ENCODE results near the gene ITPRIPL2. TPM values are rescaled to one million over a fixed set of nuclear protein-coding genes. Genes with fewer than 3 reads are reported as not detected.

Gene ITPRIPL2
- total RNA-seq, 2 donors from 2014 or later = 17.5 to 40.2 TPM

DNA sequence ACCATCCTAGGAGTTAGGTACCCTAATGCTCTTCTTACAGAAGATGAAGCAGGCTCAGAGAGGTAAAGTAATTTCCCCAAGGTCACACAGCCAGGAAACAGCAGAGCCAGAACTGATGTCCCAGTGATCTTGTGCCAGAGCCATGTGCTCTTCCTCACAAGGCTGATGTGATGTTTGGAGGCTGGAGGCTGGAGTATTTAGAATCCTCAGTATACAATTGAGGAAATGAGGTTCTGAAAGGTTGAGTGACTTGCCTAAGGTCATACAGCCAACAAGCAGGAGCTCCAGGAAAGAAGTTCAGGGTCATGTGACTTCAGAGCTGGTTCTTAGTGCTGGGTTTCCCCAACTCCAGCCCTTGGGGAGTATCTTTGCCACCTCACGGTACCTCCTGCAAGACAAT lies 18.5 kb downstream of the ITPRIPL2 start:
- H3K27ac ChIP-seq = peak overlapping the region; percentile 81 to 86
- TF ChIP-seq, protein P1, sequence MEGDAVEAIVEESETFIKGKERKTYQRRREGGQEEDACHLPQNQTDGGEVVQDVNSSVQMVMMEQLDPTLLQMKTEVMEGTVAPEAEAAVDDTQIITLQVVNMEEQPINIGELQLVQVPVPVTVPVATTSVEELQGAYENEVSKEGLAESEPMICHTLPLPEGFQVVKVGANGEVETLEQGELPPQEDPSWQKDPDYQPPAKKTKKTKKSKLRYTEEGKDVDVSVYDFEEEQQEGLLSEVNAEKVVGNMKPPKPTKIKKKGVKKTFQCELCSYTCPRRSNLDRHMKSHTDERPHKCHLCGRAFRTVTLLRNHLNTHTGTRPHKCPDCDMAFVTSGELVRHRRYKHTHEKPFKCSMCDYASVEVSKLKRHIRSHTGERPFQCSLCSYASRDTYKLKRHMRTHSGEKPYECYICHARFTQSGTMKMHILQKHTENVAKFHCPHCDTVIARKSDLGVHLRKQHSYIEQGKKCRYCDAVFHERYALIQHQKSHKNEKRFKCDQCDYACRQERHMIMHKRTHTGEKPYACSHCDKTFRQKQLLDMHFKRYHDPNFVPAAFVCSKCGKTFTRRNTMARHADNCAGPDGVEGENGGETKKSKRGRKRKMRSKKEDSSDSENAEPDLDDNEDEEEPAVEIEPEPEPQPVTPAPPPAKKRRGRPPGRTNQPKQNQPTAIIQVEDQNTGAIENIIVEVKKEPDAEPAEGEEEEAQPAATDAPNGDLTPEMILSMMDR (IDR thresholded peaks at IDR 0.05) = no peak
- no peaks in the 10 kb centered on the region for H3K9me3 ChIP-seq
- no peaks in the 10 kb centered on the region for H3K27me3 ChIP-seq
- H3K36me3 ChIP-seq = no peaks in the 10 kb centered on the region
- DNase-seq (ENCODE audit: low spot score) = no peak
- H3K4me1 ChIP-seq = peaks cover 0 to 52% of the 10 kb centered on the region in 2 donors
- no peak overlapping the region for H3K4me3 ChIP-seq

DNA sequence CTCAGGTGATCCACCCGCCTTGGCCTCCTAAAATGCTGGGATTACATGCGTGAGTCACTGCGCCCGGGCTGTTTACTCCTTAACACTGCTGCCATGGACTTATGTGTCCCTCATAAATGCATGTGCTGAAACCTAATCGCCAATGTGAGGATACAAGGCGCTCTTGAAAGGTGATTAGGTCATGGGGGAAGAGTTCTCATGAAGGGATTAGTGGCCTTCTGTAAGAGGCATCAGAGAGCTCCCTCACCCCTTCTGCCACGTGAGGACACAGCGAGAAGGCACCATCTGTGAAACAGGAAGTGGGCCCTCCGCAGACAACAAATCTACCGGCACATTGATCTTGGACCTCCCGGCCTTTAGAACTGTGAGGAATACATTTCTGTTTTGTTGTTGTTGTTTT lies 19.1 kb downstream of the ITPRIPL2 start:
- no peak for DNase-seq (ENCODE audit: low spot score)
- Histone ChIP-seq H3K4me1 (peaks cover 0 to 54% of the 10 kb centered on the region in 2 donors), H3K9me3 (no peaks in the 10 kb centered on the region), H3K27me3 (no peaks in the 10 kb centered on the region), H3K4me3 (no peak overlapping the region), H3K27ac (peak overlapping the region; percentile 81 to 86), H3K36me3 (no peaks in the 10 kb centered on the region)
- TF ChIP-seq, protein P1 (IDR thresholded peaks at IDR 0.05) = no peak

DNA sequence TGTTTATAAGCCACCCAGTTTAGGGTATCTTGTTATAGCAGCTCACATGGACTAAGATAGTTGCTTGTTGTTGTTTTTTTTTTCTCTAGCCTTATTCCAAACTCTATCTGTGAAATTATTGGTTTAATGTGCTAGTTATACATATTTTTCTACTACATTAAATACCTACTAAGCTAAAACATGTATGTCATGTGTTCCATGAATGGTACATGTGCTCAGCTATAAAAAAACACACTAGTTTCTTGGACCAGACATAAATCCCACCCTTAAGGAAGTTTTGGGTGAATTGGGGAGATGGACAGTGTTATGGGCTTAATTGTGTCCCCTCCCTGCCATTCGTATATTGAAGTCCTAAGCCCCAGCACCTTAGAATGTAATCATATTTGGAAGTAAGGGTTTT lies 19.8 kb downstream of the ITPRIPL2 start:
- DNase-seq (ENCODE audit: low spot score) = no peak
- Histone ChIP-seq H3K9me3 (no peaks in the 10 kb centered on the region), H3K27ac (no peak overlapping the region), H3K27me3 (no peaks in the 10 kb centered on the region), H3K4me3 (no peak overlapping the region), H3K4me1 (peaks cover 0 to 60% of the 10 kb centered on the region in 2 donors), H3K36me3 (no peaks in the 10 kb centered on the region)
- TF ChIP-seq, protein P1 (IDR thresholded peaks at IDR 0.05) = no peak

DNA sequence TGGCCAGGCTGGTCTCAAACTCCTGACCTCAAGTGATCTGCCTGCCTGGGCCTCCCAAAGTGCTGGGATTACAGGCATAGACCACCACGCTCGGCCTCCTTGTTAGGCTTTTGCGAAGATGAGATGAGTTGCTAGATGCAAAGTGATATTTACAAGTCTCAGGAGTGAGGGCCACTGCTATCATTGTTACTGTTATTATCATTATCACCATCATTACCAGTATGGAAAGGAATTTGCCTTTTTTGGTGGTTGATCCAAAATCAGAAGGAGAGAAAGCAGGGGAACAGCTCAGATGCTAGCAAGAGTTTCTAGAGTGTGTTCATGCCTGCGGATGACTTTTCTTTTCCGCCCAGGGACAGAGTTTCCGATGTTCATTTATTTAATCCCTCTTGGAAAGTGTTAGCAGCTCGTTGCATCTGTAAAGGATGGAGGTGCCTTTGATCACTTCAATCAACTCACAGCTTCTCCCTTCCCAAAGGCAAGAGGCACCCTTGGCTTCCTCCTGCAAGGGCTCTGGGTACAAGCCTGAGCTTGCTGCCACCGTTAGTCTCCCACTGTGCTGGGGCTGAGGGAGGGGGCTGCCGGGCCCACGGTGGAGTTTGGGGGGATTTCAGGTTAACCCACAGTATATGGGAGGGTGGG lies 21.6 kb downstream of the ITPRIPL2 start:
- H3K9me3 ChIP-seq = no peaks in the 10 kb centered on the region
- TF ChIP-seq, protein P1 (IDR thresholded peaks at IDR 0.05) = no peak
- peaks cover 0 to 66% of the 10 kb centered on the region in 2 donors for H3K4me1 ChIP-seq
- no peaks in the 10 kb centered on the region for H3K27me3 ChIP-seq
- no peak overlapping the region for H3K27ac ChIP-seq
- H3K36me3 ChIP-seq = no peaks in the 10 kb centered on the region
- DNase-seq (ENCODE audit: low spot score) = no peak
- H3K4me3 ChIP-seq = no peak overlapping the region

DNA sequence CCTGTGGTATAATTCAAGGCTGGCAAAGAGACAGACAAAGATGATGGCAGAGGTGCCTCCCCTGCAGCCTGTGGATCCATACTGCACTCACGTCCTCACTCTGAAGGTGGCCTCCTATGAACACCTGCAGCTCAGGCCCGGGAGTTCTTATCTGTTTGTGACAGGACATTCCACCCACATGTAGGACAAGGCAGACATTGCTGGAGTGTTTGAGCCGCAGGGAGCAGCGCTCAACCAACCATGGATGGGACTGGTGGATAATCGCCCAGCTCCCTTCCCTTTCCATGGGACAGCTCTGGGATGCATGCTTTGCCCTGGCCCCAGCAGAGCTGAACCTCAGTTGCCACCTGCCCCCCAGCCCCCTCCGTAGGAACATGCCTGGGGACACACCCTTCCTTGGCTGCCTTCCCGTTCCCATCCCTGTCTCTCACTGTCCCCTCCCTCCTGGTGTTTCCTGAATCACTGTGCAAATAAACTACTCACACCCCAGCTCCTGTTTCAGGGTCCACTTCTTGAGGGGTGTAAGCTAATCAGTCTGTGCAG lies 22.2 kb downstream of the ITPRIPL2 start:
- no peaks in the 10 kb centered on the region for H3K27me3 ChIP-seq
- no peaks in the 10 kb centered on the region for H3K36me3 ChIP-seq
- H3K4me1 ChIP-seq = peaks cover 0 to 59% of the 10 kb centered on the region in 2 donors
- TF ChIP-seq, protein P1 (IDR thresholded peaks at IDR 0.05) = no peak
- no peak for DNase-seq (ENCODE audit: low spot score)
- H3K4me3 ChIP-seq = no peak overlapping the region
- no peaks in the 10 kb centered on the region for H3K9me3 ChIP-seq
- H3K27ac ChIP-seq = no peak overlapping the region
